IPS-18a (cell line): ENCODE measurements around the gene AAK1.

Source experiments
- H3K27ac ChIP-seq: one replicate; pipeline ENCODE4 v1.5.1; 2013; ENCODE audit warnings: low read length
- H3K27me3 ChIP-seq: one replicate; pipeline ENCODE4 v1.6.1; 2013; ENCODE audit warnings: mild to moderate bottlenecking, low read length; ENCODE audit not compliant: control insufficient read depth, insufficient read depth
- H3K36me3 ChIP-seq: one replicate; pipeline ENCODE4 v1.6.1; 2013; ENCODE audit warnings: low read depth, low read length; ENCODE audit not compliant: control insufficient read depth
- H3K4me1 ChIP-seq: one replicate; pipeline ENCODE4 v1.6.1; 2013; ENCODE audit warnings: low read depth, low read length; ENCODE audit not compliant: control insufficient read depth
- H3K4me3 ChIP-seq: one replicate; pipeline ENCODE4 v1.5.1; 2013; ENCODE audit warnings: low read length
- H3K9ac ChIP-seq: one replicate; pipeline ENCODE4 v1.6.1; 2013; ENCODE audit warnings: mild to moderate bottlenecking, low read length, moderate library complexity
- H3K9me3 ChIP-seq: one replicate; pipeline ENCODE4 v1.6.1; 2013; ENCODE audit warnings: low read depth, low read length; ENCODE audit not compliant: control insufficient read depth

AAK1 gene

GRCh38 chr2:69518841-69519240 is 124.7 kb downstream of the AAK1 start:
- Histone ChIP-seq H3K27me3 (no peaks in the 10 kb centered on the region), H3K36me3 (peaks cover 2% of the 10 kb centered on the region)

GRCh38 chr2:69517410-69517809 is 126.1 kb downstream of the AAK1 start:
- Histone ChIP-seq H3K9me3 (no peaks in the 10 kb centered on the region), H3K9ac (no peak overlapping the region), H3K4me1 (no peaks in the 10 kb centered on the region), H3K27ac (no peak overlapping the region), H3K27me3 (no peaks in the 10 kb centered on the region), H3K4me3 (no peak overlapping the region), H3K36me3 (peaks cover 3% of the 10 kb centered on the region)

More at GRCh38 chr2:69518841-69519240, 124.7 kb downstream of the AAK1 start:
- H3K9me3 ChIP-seq: no peaks in the 10 kb centered on the region
- H3K4me1 ChIP-seq: no peaks in the 10 kb centered on the region
- H3K27ac ChIP-seq: no peak overlapping the region
- H3K4me3 ChIP-seq: no peak overlapping the region
- no peak overlapping the region for H3K9ac ChIP-seq

- Histone ChIP-seq H3K4me3 (no peak overlapping the region), H3K27ac (no peak overlapping the region), H3K9me3 (no peaks in the 10 kb centered on the region), H3K36me3 (peaks cover 10% of the 10 kb centered on the region), H3K27me3 (no peaks in the 10 kb centered on the region), H3K4me1 (no peaks in the 10 kb centered on the region), H3K9ac (no peak overlapping the region)
Observed at GRCh38 chr2:69514819-69515218, 128.7 kb downstream of the AAK1 start.

- H3K27ac ChIP-seq: no peak overlapping the region
- H3K36me3 ChIP-seq: peaks cover 14% of the 10 kb centered on the region
- no peak overlapping the region for H3K4me3 ChIP-seq
- H3K9me3 ChIP-seq: no peaks in the 10 kb centered on the region
- no peaks in the 10 kb centered on the region for H3K27me3 ChIP-seq
- H3K4me1 ChIP-seq: no peaks in the 10 kb centered on the region
- no peak overlapping the region for H3K9ac ChIP-seq
Observed at GRCh38 chr2:69514406-69514805, 129.1 kb downstream of the AAK1 start.

- Histone ChIP-seq H3K4me1 (no peaks in the 10 kb centered on the region), H3K4me3 (no peak overlapping the region), H3K9ac (no peak overlapping the region), H3K9me3 (no peaks in the 10 kb centered on the region), H3K27ac (no peak overlapping the region), H3K36me3 (peaks cover 20% of the 10 kb centered on the region), H3K27me3 (no peaks in the 10 kb centered on the region)
Observed at GRCh38 chr2:69512446-69512845, 131.1 kb downstream of the AAK1 start.

- H3K4me3 ChIP-seq: no peak overlapping the region
- H3K9ac ChIP-seq: no peak overlapping the region
- H3K9me3 ChIP-seq: no peaks in the 10 kb centered on the region
- peaks cover 27% of the 10 kb centered on the region for H3K36me3 ChIP-seq
- no peak overlapping the region for H3K27ac ChIP-seq
- H3K4me1 ChIP-seq: no peaks in the 10 kb centered on the region
- H3K27me3 ChIP-seq: no peaks in the 10 kb centered on the region
Observed at GRCh38 chr2:69510204-69510603, 133.3 kb downstream of the AAK1 start.

GRCh38 chr2:69509750-69510140 is 133.8 kb downstream of the AAK1 start:
- no peaks in the 10 kb centered on the region for H3K9me3 ChIP-seq
- no peak overlapping the region for H3K9ac ChIP-seq
- H3K27me3 ChIP-seq: no peaks in the 10 kb centered on the region
- H3K36me3 ChIP-seq: peaks cover 27% of the 10 kb centered on the region
- H3K4me3 ChIP-seq: no peak overlapping the region
- no peaks in the 10 kb centered on the region for H3K4me1 ChIP-seq
- no peak overlapping the region for H3K27ac ChIP-seq

GRCh38 chr2:69509011-69509749 is 134.4 kb downstream of the AAK1 start:
- Histone ChIP-seq H3K4me1 (no peaks in the 10 kb centered on the region), H3K27me3 (no peaks in the 10 kb centered on the region), H3K36me3 (peaks cover 27% of the 10 kb centered on the region), H3K4me3 (no peak overlapping the region), H3K9me3 (no peaks in the 10 kb centered on the region), H3K9ac (no peak overlapping the region), H3K27ac (no peak overlapping the region)

- Histone ChIP-seq H3K4me1 (peaks cover 9% of the 10 kb centered on the region), H3K27ac (no peak overlapping the region), H3K27me3 (no peaks in the 10 kb centered on the region), H3K9ac (no peak overlapping the region), H3K36me3 (peaks cover 17% of the 10 kb centered on the region), H3K4me3 (no peak overlapping the region), H3K9me3 (no peaks in the 10 kb centered on the region)
Observed at GRCh38 chr2:69505710-69506109, 137.8 kb downstream of the AAK1 start.

- Histone ChIP-seq H3K27ac (no peak overlapping the region), H3K9me3 (no peaks in the 10 kb centered on the region), H3K36me3 (peaks cover 7% of the 10 kb centered on the region), H3K4me3 (no peak overlapping the region), H3K27me3 (no peaks in the 10 kb centered on the region), H3K9ac (no peak overlapping the region), H3K4me1 (peaks cover 10% of the 10 kb centered on the region)
Observed at GRCh38 chr2:69501301-69501700, 142.2 kb downstream of the AAK1 start.

GRCh38 chr2:69499966-69500365 is 143.6 kb downstream of the AAK1 start:
- H3K36me3 ChIP-seq: no peaks in the 10 kb centered on the region

GRCh38 chr2:69499242-69499641 is 144.3 kb downstream of the AAK1 start:
- Histone ChIP-seq H3K27ac (no peak overlapping the region), H3K9ac (no peak overlapping the region), H3K36me3 (no peaks in the 10 kb centered on the region), H3K4me3 (no peak overlapping the region), H3K4me1 (peaks cover 10% of the 10 kb centered on the region), H3K9me3 (no peaks in the 10 kb centered on the region), H3K27me3 (no peaks in the 10 kb centered on the region)

More at GRCh38 chr2:69499966-69500365, 143.6 kb downstream of the AAK1 start:
- H3K4me1 ChIP-seq: peaks cover 10% of the 10 kb centered on the region
- no peaks in the 10 kb centered on the region for H3K27me3 ChIP-seq
- H3K27ac ChIP-seq: no peak overlapping the region
- no peak overlapping the region for H3K4me3 ChIP-seq
- no peak overlapping the region for H3K9ac ChIP-seq
- no peaks in the 10 kb centered on the region for H3K9me3 ChIP-seq
